IMR-90 (cell line): Measurements from ENCODE around the gene ZNF556. TPM values are rescaled to one million over a fixed set of nuclear protein-coding genes. Genes with fewer than 3 reads are reported as not detected.
"Not testable (repeated sequence)": the region's sequence is repeated elsewhere in the genome, so short reads cannot be mapped to it uniquely, and the experiment has no call there.

ENCODE experiments used
- ATAC-seq: fragments of 200-7000 bp; cut with Tn5 transposase; 2 replicates; pipeline ENCODE4 v1.9.1; 2020; ENCODE audit warnings: low read depth, mild to moderate bottlenecking, moderate library complexity
- BruUV-seq: library from RNA; stranded (reverse); fragments of 400-500 nt; replicated peaks from 2 replicates; lab custom pipeline; 2021; lab: Mats Ljungman, UMichigan
- CTCF ChIA-PET: fragments of 300-600 bp; formaldehyde crosslinking; extraction: SDS; loops from one replicate; lab custom pipeline; 2021; ENCODE audit warnings: antibody characterized with exemption; lab: Yijun Ruan, JAX
- POLR2A ChIA-PET: fragments of 300-600 bp; sonication (Branson Sonifier 250); formaldehyde crosslinking; loops from one replicate; lab custom pipeline; 2022; ENCODE audit warnings: antibody characterized with exemption; ENCODE audit not compliant: unreplicated experiment; lab: Charles Lee
- DNase-seq: peaks from one replicate; pipeline ENCODE4 v3.0.0; 2013
- H2AFZ ChIP-seq: replicated peaks from 2 replicates; pipeline ENCODE3; 2013; ENCODE audit warnings: low read length, mild to moderate bottlenecking; ENCODE audit not compliant: poor library complexity
- H2AK5ac ChIP-seq: 2 replicates; pipeline ENCODE4 v1.6.1; 2013; ENCODE audit warnings: low read depth, low read length, inconsistent platforms
- H2AK9ac ChIP-seq: replicated peaks from 2 replicates; pipeline ENCODE3; 2013; ENCODE audit warnings: mild to moderate bottlenecking, low read depth, low read length, moderate library complexity; ENCODE audit not compliant: poor library complexity
- H2BK120ac ChIP-seq: 2 replicates; pipeline ENCODE4 v1.6.1; 2013; ENCODE audit warnings: low read depth, low read length, inconsistent platforms
- H2BK15ac ChIP-seq: 3 replicates; pipeline ENCODE4 v1.6.1; 2013; ENCODE audit warnings: low read depth, low read length, inconsistent platforms
- H2BK20ac ChIP-seq: 2 replicates; pipeline ENCODE4 v1.6.1; 2013; ENCODE audit warnings: low read depth, mild to moderate bottlenecking, inconsistent platforms, low read length, moderate library complexity
- H2BK5ac ChIP-seq: 2 replicates; pipeline ENCODE4 v1.6.1; 2013; ENCODE audit warnings: mild to moderate bottlenecking, low read depth, low read length, inconsistent platforms; ENCODE audit not compliant: poor library complexity, severe bottlenecking
- H3K14ac ChIP-seq: replicated peaks from 2 replicates; pipeline ENCODE4 v1.6.1; 2013; ENCODE audit warnings: low read depth, low read length, inconsistent platforms
- H3K18ac ChIP-seq: 2 replicates; pipeline ENCODE4 v1.6.1; 2013; ENCODE audit warnings: low read depth, low read length, control low read depth
- H3K23ac ChIP-seq: 2 replicates; pipeline ENCODE4 v1.6.1; 2013; ENCODE audit warnings: low read depth, low read length, inconsistent platforms
- H3K27ac ChIP-seq: 2 replicates; pipeline ENCODE4 v1.5.1; 2013; ENCODE audit warnings: mild to moderate bottlenecking, control low read depth, low read length; ENCODE audit not compliant: insufficient read depth
- H3K27me3 ChIP-seq: 2 replicates; pipeline ENCODE4 v1.6.1; 2013; ENCODE audit warnings: low read length; ENCODE audit not compliant: control insufficient read depth, insufficient read depth
- H3K36me3 ChIP-seq: 2 replicates; pipeline ENCODE4 v1.6.1; 2013; ENCODE audit warnings: low read length, mixed read lengths; ENCODE audit not compliant: control insufficient read depth, insufficient read depth
- H3K4ac ChIP-seq: 2 replicates; pipeline ENCODE4 v1.6.1; 2013; ENCODE audit warnings: low read depth, low read length, inconsistent platforms
- H3K4me1 ChIP-seq: 2 replicates; pipeline ENCODE4 v1.6.1; 2013; ENCODE audit warnings: low read length, mixed read lengths; ENCODE audit not compliant: control insufficient read depth, insufficient read depth
- H3K4me2 ChIP-seq: 2 replicates; pipeline ENCODE4 v1.6.1; 2013; ENCODE audit warnings: low read depth, mild to moderate bottlenecking, control low read depth, low read length, moderate library complexity
- H3K4me3 ChIP-seq: 2 replicates; pipeline ENCODE4 v1.5.1; 2013; ENCODE audit warnings: low read depth, mild to moderate bottlenecking, control low read depth, low read length, moderate library complexity; ENCODE audit not compliant: insufficient read depth
- H3K56ac ChIP-seq: 2 replicates; pipeline ENCODE4 v1.6.1; 2013; ENCODE audit warnings: low read length, inconsistent platforms; ENCODE audit not compliant: insufficient read depth; ENCODE audit errors: extremely low read depth
- H3K79me1 ChIP-seq, 2 experiments: 2 replicates each; pipeline ENCODE4 v1.6.1; 2013; ENCODE audit warnings: low read length in 2 of 2, inconsistent platforms in 1 of 2, low read depth in 1 of 2
- H3K9ac ChIP-seq: 2 replicates; pipeline ENCODE4 v1.6.1; 2013; ENCODE audit warnings: low read depth, low read length, control low read depth
- H3K9me1 ChIP-seq: 2 replicates; pipeline ENCODE4 v1.6.1; 2013; ENCODE audit warnings: low read length, inconsistent platforms; ENCODE audit not compliant: insufficient read depth
- H3K9me3 ChIP-seq: 2 replicates; pipeline ENCODE4 v1.6.1; 2013; ENCODE audit warnings: low read length; ENCODE audit not compliant: control insufficient read depth, insufficient read depth
- H4K20me1 ChIP-seq: 2 replicates; pipeline ENCODE4 v1.6.1; 2013; ENCODE audit warnings: low read length, inconsistent platforms; ENCODE audit not compliant: insufficient read depth
- H4K5ac ChIP-seq: 2 replicates; pipeline ENCODE4 v1.6.1; 2013; ENCODE audit warnings: mild to moderate bottlenecking, low read depth, low read length, control low read depth
- H4K8ac ChIP-seq, 2 experiments: 2 replicates each; pipeline ENCODE4 v1.6.1; 2013; ENCODE audit warnings: low read depth in 2 of 2, low read length in 2 of 2, control low read depth in 1 of 2, inconsistent platforms in 1 of 2
- H4K91ac ChIP-seq: 2 replicates; pipeline ENCODE4 v1.6.1; 2013; ENCODE audit warnings: low read depth, low read length, inconsistent platforms; ENCODE audit not compliant: insufficient read depth
- WGBS, 2 experiments: methylation state at CpG; one replicate each; pipeline versions ENCODE4 v1.1.5 to v1.1.7; 2013; ENCODE audit warnings: missing lambda C conversion rate in 2 of 2; ENCODE audit not compliant: insufficient read length in 1 of 2; ENCODE audit errors: extremely low coverage in 2 of 2; 5-methylcytosine and 5-hydroxymethylcytosine counted together
- dilution Hi-C: fragments of 300-500 bp; cut with HindIII; formaldehyde crosslinking; loops from one replicate; pipeline ENCODE4 v1.14.3; 2018; ENCODE audit warnings: low sequenced_read_pairs; ENCODE audit not compliant: unreplicated experiment
- in situ Hi-C: fragments of 300-500 bp; cut with MboI; formaldehyde crosslinking; loops from 3 replicates; pipeline ENCODE4 v1.14.3; 2019; ENCODE audit warnings: low sequenced_read_pairs, inconsistent platforms, mixed read lengths
- intact Hi-C: fragments of 100-400 bp; cut with micrococcal nuclease; formaldehyde crosslinking; loops from 2 replicates; pipeline ENCODE4 v1.10.0; 2022
- polyA plus RNA-seq, 3 experiments: library from polyadenylated mRNA; depleted of rRNA; stranded (reverse); fragments of >200 nt; gene quantifications; 2 replicates each; pipeline ENCODE4 v1.2.3, GENCODE V29; 2012; ENCODE audit warnings: low replicate concordance in 1 of 3
- total RNA-seq: library from RNA; depleted of rRNA; stranded (reverse); fragments of >200 nt; gene quantifications from 2 replicates; pipeline ENCODE4 v1.2.3, GENCODE V29; 2012

The ZNF556 gene
- total and polyA plus RNA-seq, 2 of the 4 experiments (the other 2 are of a cell fraction), result not detected

DNA sequence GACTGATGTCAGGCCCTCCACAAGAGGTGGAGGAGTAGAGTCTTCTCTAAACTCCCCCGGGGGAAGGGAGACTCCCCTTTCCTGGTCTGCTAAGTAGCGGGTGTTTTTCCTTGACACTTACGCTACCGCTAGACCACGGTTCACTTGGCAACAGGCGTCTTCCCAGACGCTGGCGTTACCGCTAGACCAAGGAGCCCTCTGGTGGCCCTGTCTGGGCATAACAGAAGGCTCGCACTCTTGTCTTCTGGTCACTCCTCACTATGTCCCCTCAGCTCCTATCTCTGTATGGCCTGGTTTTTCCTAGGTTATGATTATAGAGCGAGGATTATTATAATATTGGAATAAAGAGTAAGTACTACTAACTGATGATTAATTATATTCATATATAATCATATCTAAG lies 5.0 kb downstream of the ZNF556 start:
- H3K79me1 ChIP-seq, ATAC-seq, H3K27ac ChIP-seq, DNase-seq, H2BK5ac ChIP-seq, H2AFZ ChIP-seq, H2BK20ac ChIP-seq, H4K8ac ChIP-seq, H2BK15ac ChIP-seq, H4K5ac ChIP-seq, H3K18ac ChIP-seq, H4K91ac ChIP-seq, H3K23ac ChIP-seq, H3K4ac ChIP-seq, H3K9ac ChIP-seq, H3K36me3 ChIP-seq, in situ Hi-C loops, dilution Hi-C loops, H3K27me3 ChIP-seq, H2AK9ac ChIP-seq, H3K4me3 ChIP-seq, H4K20me1 ChIP-seq, H3K9me1 ChIP-seq, H3K4me1 ChIP-seq, H3K14ac ChIP-seq, BruUV-seq, CTCF ChIA-PET, POLR2A ChIA-PET, H2BK120ac ChIP-seq, H2AK5ac ChIP-seq, H3K56ac ChIP-seq, H3K4me2 ChIP-seq: not testable (repeated sequence)
- intact Hi-C loops, result loop anchor here (2.0 kb wide), 1 partner anchor 223 kb away; no protein-coding TSS in a partner anchor
- no CpG with 5 or more reads among the region's 11 CpGs for WGBS, 2 experiments
- H3K9me3 ChIP-seq, result peaks cover 12% of the 10 kb centered on the region
